SHP77 treated with DMSO at 0.1 percent for 48 hours (cell line): ENCODE data around the gene OR2H2.

Experiments
- DNase-seq: peaks from one replicate; lab custom pipeline; 2025; lab: John Stamatoyannopoulos, UW

OR2H2 gene

GRCh38 chr6:29584821-29585220, at the start of gene OR2H2:
TSS of gene OR2H2 (plus strand) at chr6:29585121. CDS start at chr6:29587945, 2,824 bp downstream.
- DNase-seq, result no peak

- DNase-seq, result no peak
These were observed 47.1 kb upstream of the OR2H2 start for GRCh38 chr6:29537714-29538403.

GRCh38 chr6:29547573-29547972, 37.3 kb upstream of the OR2H2 start:
- DNase-seq, result no peak

GRCh38 chr6:29552512-29553051, 32.3 kb upstream of the OR2H2 start:
- DNase-seq, result no peak

GRCh38 chr6:29553268-29554057, 31.5 kb upstream of the OR2H2 start:
- DNase-seq, result no peak

- DNase-seq, result no peak
These were observed 30.2 kb upstream of the OR2H2 start for GRCh38 chr6:29554764-29555163.

- DNase-seq, result no peak
These were observed 27.6 kb upstream of the OR2H2 start for GRCh38 chr6:29557320-29557719.

GRCh38 chr6:29558439-29559079, 26.4 kb upstream of the OR2H2 start:
- no peak for DNase-seq

- no peak for DNase-seq
These were observed 25.2 kb upstream of the OR2H2 start, which contains the start of gene UBD for GRCh38 chr6:29559524-29560287. TSS of gene UBD (minus strand) at chr6:29559732. CDS start at chr6:29559701, 31 bp downstream.

- DNase-seq, result no peak
These were observed 23.8 kb upstream of the OR2H2 start for GRCh38 chr6:29561091-29561490.

- no peak for DNase-seq
These were observed 23.2 kb upstream of the OR2H2 start for GRCh38 chr6:29561606-29562181.

- no peak for DNase-seq
These were observed 21.4 kb upstream of the OR2H2 start for GRCh38 chr6:29563435-29563965.

GRCh38 chr6:29564875-29565274, 20.0 kb upstream of the OR2H2 start:
- DNase-seq, result no peak

- no peak for DNase-seq
These were observed 18.1 kb upstream of the OR2H2 start for GRCh38 chr6:29566856-29567255.

GRCh38 chr6:29567541-29567940, 17.4 kb upstream of the OR2H2 start:
- DNase-seq, result no peak

- DNase-seq, result no peak
These were observed 16.9 kb upstream of the OR2H2 start for GRCh38 chr6:29567991-29568390.

- no peak for DNase-seq
These were observed 8.9 kb upstream of the OR2H2 start for GRCh38 chr6:29576056-29576455.

GRCh38 chr6:29577544-29577943, 7.4 kb upstream of the OR2H2 start:
- no peak for DNase-seq

- DNase-seq, result no peak
These were observed 4.6 kb downstream of the OR2H2 start for GRCh38 chr6:29589423-29590048.

GRCh38 chr6:29590218-29590808, 5.4 kb downstream of the OR2H2 start:
- no peak for DNase-seq
